ENCODE results near the gene NFIA.

- TF ChIP-seq CTCF (IDR thresholded peaks at IDR 0.05) = no peak
- no peak for TF ChIP-seq REST (IDR thresholded peaks at IDR 0.05; ENCODE audit: insufficient read depth in 1 of 2, low read depth in 2 of 2, low read length in 1 of 2)
- TF ChIP-seq TCF7L2 (IDR thresholded peaks at IDR 0.05; ENCODE audit: low read depth, low read length) = no peak
- TF ChIP-seq POLR2AphosphoS5 (IDR thresholded peaks at IDR 0.05; ENCODE audit: low read depth, low read length) = no peak
- no peak for TF ChIP-seq SIN3A (IDR thresholded peaks at IDR 0.05; ENCODE audit: borderline replicate concordance, insufficient read depth, low read depth, low read length)
Measured at GRCh38 chr1:61426885-61427284, 344.5 kb downstream of the NFIA start.

Data from Panc1 (cell line).